ENCODE measurements around the gene RPS6KA5.
A peak's percentile ranks its signal among the peaks of the same experiment; 100 is the strongest.

The RPS6KA5 gene

DNA sequence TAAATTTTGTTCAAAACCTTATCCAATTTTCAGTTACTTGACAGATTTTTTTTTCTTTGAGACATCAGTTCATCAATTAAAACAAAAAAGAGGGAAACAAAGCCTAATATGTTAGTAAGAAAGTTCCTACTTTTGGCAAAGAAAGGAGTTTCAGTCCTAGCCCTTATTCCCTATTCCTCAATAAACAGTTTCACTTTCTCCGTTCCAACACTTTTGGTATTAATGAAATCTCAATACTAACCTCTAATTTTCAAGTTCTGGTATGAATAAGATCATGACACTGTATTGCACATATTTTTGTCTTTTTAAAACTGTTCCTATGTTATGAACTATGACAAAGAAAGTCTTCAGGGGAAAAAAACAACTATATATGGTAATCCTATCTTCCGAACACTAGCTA, 48.4 kb downstream of the RPS6KA5 start:
- no peak for DNase-seq (ENCODE audit: low spot score)
- in situ Hi-C loops (cut with MboI; ENCODE audit: low sequenced_read_pairs, unreplicated experiment), result no loop called here
- TF ChIP-seq, protein P1, sequence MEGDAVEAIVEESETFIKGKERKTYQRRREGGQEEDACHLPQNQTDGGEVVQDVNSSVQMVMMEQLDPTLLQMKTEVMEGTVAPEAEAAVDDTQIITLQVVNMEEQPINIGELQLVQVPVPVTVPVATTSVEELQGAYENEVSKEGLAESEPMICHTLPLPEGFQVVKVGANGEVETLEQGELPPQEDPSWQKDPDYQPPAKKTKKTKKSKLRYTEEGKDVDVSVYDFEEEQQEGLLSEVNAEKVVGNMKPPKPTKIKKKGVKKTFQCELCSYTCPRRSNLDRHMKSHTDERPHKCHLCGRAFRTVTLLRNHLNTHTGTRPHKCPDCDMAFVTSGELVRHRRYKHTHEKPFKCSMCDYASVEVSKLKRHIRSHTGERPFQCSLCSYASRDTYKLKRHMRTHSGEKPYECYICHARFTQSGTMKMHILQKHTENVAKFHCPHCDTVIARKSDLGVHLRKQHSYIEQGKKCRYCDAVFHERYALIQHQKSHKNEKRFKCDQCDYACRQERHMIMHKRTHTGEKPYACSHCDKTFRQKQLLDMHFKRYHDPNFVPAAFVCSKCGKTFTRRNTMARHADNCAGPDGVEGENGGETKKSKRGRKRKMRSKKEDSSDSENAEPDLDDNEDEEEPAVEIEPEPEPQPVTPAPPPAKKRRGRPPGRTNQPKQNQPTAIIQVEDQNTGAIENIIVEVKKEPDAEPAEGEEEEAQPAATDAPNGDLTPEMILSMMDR (IDR thresholded peaks at IDR 0.05; ENCODE audit: borderline replicate concordance, control extremely low read depth, extremely low read depth, insufficient read depth, missing control alignments), result no peak

DNA sequence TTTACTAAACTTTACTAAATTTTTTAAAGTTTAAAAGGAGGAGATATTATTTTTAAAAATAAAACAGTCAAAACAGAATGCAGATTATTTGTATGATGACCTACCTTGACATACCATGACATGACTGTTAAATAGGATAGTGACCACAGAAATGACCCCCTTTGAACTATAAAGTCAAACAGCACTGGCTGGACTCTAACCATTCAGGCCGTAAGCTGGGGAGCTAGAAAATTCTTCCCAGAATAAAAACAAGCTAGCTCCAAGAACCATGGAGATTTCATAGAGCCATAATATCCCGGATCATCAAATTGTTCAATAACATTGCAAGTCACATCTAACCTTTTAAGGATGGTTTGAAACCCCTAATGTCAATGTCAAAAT, 50.3 kb downstream of the RPS6KA5 start:
- no peak for DNase-seq (ENCODE audit: low spot score)
- TF ChIP-seq, protein P1 (IDR thresholded peaks at IDR 0.05; ENCODE audit: borderline replicate concordance, control extremely low read depth, extremely low read depth, insufficient read depth, missing control alignments), result no peak
- in situ Hi-C loops (cut with MboI; ENCODE audit: low sequenced_read_pairs, unreplicated experiment), result no loop called here

DNA sequence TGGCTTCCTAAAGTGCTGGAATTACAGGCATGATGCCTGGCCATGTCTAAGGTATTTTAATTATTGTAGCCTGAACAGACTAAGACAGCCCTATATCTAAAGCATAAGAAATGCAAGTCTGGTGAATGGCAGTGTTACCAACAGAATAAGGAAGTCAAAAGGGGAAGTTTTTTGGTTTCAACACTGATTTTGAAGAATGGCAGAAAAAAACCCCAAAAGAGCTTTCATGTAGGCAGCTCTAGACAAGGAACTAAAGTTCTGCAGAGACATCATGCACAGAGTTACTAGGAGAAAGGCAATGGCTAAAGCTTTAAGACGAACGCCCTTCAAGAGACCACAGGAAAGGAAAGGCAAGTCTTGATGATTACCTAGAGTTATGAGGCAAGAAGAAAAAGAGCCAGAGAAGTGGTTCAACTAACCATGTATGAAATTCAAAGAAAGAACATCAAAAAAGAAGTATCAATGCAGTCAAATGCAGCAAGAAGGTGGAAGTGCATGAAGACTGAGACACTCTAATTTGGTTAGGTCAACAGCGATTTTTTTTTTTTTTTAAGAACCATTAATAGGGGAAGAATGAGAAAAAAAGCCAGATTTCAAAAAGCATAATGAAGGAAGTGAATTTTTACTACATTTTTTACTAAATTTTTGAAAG, 50.8 kb downstream of the RPS6KA5 start:
- in situ Hi-C loops (cut with MboI; ENCODE audit: low sequenced_read_pairs, unreplicated experiment), result no loop called here
- TF ChIP-seq, protein P1 (IDR thresholded peaks at IDR 0.05; ENCODE audit: borderline replicate concordance, control extremely low read depth, extremely low read depth, insufficient read depth, missing control alignments), result no peak
- DNase-seq (ENCODE audit: low spot score), result peak; percentile 66

DNA sequence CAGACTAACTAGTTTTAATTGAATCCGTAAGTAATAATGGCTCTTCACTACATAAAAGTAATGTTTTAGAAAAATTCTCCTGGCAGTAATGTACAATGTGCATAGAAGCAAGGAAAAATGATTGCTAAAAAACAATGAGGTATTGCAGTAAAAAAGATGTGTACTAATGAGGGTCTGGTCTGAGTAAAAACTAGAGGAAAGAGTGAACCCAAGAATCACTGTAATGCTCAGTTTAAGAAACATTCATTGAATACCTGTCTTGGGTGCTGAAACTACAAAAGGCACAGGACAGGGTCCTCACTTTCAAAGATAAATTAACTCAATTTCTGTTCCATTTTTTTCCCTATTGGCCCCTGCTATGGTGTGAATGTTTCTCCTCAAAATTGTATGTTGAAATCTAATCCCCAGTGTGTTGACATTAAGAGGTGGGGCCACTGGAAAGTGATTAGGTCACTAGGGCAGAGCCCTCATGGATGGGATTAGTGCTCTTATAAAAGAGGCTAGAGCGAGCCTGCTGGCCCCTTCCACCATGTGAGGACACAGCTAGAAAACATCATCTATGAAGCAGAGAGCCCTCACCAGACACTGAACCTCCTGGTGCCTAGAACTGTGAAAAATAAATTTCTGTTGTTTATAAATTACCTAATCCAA, 51.6 kb downstream of the RPS6KA5 start:
- TF ChIP-seq, protein P1 (IDR thresholded peaks at IDR 0.05; ENCODE audit: borderline replicate concordance, control extremely low read depth, extremely low read depth, insufficient read depth, missing control alignments), result no peak
- no peak for DNase-seq (ENCODE audit: low spot score)
- in situ Hi-C loops (cut with MboI; ENCODE audit: low sequenced_read_pairs, unreplicated experiment), result no loop called here

DNA sequence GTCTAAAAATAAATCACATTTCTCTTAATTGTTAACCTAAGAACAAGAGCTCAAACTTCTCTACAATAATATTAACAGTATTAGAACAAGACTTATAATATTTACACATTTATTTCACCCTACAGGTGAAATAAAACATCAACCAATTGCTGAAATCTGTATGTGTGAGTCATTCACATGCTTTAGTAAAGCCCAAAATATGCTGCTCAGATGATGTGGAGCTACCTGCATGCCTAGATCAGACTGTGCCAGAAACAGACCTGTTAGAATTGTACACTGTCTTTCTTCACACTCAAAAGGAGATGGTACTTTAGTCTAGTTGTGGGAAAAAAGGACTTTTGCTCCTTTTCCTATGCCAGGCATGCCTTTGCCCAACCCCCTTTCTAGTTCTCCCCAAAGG, 54.7 kb downstream of the RPS6KA5 start:
- no peak for DNase-seq (ENCODE audit: low spot score)
- TF ChIP-seq, protein P1 (IDR thresholded peaks at IDR 0.05; ENCODE audit: borderline replicate concordance, control extremely low read depth, extremely low read depth, insufficient read depth, missing control alignments), result no peak
- in situ Hi-C loops (cut with MboI; ENCODE audit: low sequenced_read_pairs, unreplicated experiment), result no loop called here

DNA sequence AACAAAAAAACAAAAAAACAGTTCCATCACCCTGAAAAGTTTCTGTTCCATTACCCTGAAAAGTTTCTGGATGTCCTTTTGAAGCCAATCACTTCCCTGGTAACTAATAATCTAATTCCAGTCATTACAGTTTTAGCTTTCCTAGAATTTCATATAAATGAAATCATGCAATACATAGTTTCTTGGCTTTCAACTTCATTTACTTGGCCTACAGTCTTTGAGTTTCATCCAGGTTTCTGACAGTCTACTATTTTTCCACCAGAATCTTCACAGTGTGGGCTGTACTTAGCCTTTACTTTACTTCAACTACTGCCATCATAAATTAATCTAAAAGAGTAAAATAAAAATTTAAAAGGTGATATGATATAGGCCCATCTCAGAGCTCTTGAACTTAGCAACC, 55.5 kb downstream of the RPS6KA5 start:
- in situ Hi-C loops (cut with MboI; ENCODE audit: low sequenced_read_pairs, unreplicated experiment), result no loop called here
- TF ChIP-seq, protein P1 (IDR thresholded peaks at IDR 0.05; ENCODE audit: borderline replicate concordance, control extremely low read depth, extremely low read depth, insufficient read depth, missing control alignments), result no peak
- DNase-seq (ENCODE audit: low spot score), result no peak
